Transverse colon (tissue), 4 donors: ENCODE data around the gene GFOD1.

ENCODE experiments used
- EP300 ChIP-seq: sonication (generic); formaldehyde crosslinking; IDR thresholded peaks from one replicate; pipeline ENCODE4 v1.6.1; 2017; ENCODE audit warnings: antibody characterized with exemption, low read depth
- POLR2A ChIP-seq: fragments of 450-650 bp; IDR thresholded peaks from one replicate; pipeline ENCODE4 v1.6.1; 2016; ENCODE audit warnings: antibody characterized with exemption, mild to moderate bottlenecking, moderate library complexity
- POLR2AphosphoS5 ChIP-seq, 3 donors: sonication (generic); formaldehyde crosslinking; IDR thresholded peaks; one replicate each; pipeline ENCODE4 v1.6.1; 2016; ENCODE audit warnings: antibody characterized with exemption in 3 of 3
- TF ChIP-seq, protein P1 (sequence below), 5 experiments: fragments of 200-600 bp in 3 of 5; fragments of 450-650 bp in 2 of 5; sonication (generic) in 3 of 5; IDR thresholded peaks; 1 replicate in 2 of 5; 2 replicates in 3 of 5; pipeline ENCODE4 v1.5.1; 2016 to 2017; ENCODE audit warnings: antibody characterized with exemption in 5 of 5, inconsistent platforms in 3 of 5, mild to moderate bottlenecking in 2 of 5, moderate library complexity in 1 of 5

DNA sequence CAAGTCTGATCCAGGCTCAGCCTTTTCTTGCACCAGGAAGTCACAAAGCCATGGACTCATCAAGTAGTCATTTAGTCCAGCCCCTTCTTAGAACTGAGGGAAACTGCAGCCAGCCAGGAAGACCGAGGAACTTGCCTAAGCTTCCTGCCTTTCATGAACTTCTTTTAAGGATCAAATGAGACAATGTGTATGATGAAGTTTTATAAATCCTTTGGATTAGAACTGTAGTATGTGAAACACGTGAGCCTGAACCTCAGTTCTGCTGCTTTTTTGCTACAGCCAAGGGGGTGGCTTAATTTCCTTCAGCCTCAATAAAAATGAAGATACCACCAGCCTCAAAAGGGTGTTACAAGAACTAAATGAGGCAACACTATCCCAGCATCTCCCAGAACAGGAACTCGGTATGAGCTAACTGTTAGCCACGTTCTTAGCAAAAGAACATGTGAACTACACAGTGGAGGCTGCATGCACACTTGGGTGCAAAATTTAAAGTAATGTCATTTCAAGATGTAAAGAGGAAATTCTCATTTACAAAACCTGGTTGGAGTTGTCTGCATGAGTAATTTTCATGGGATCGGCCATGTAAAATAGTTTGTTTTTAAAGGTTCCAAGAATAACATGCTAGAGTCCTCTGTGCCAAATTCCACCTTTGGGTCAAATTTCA is 83.0 kb downstream of the GFOD1 start:
- TF ChIP-seq POLR2A (no peak), POLR2AphosphoS5 (IDR thresholded peaks at IDR 0.05) (no peak), EP300 (no peak)
- TF ChIP-seq, protein P1, sequence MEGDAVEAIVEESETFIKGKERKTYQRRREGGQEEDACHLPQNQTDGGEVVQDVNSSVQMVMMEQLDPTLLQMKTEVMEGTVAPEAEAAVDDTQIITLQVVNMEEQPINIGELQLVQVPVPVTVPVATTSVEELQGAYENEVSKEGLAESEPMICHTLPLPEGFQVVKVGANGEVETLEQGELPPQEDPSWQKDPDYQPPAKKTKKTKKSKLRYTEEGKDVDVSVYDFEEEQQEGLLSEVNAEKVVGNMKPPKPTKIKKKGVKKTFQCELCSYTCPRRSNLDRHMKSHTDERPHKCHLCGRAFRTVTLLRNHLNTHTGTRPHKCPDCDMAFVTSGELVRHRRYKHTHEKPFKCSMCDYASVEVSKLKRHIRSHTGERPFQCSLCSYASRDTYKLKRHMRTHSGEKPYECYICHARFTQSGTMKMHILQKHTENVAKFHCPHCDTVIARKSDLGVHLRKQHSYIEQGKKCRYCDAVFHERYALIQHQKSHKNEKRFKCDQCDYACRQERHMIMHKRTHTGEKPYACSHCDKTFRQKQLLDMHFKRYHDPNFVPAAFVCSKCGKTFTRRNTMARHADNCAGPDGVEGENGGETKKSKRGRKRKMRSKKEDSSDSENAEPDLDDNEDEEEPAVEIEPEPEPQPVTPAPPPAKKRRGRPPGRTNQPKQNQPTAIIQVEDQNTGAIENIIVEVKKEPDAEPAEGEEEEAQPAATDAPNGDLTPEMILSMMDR (IDR thresholded peaks at IDR 0.05) = no peak
